Natural killer cell (primary cell): ENCODE data around the gene ASTN2. TPM values are rescaled to one million over a fixed set of nuclear protein-coding genes. Genes with fewer than 3 reads are reported as not detected.

Source experiments
- ATAC-seq, 3 donors: fragments of 150-1000 bp in 2 of 3; fragments of 200-7000 bp in 1 of 3; cut with Tn5 transposase; 1 replicate in 1 of 3; 2 replicates in 2 of 3; pipeline ENCODE4 v1.10.0; 2021; ENCODE audit warnings: mild to moderate bottlenecking in 2 of 3, moderate library complexity in 2 of 3
- DNase-seq, 2 donors: peaks; one replicate each; pipeline versions ENCODE4 v3.0.0 to v3.0.0-alpha.2; 2013 to 2021; ENCODE audit warnings: mixed read lengths in 1 of 2
- H3K27ac ChIP-seq: one replicate; pipeline ENCODE4 v1.5.1; 2013; ENCODE audit warnings: mild to moderate bottlenecking, low read length
- H3K27me3 ChIP-seq: one replicate; pipeline ENCODE4 v1.6.1; 2013; ENCODE audit warnings: low read length; ENCODE audit not compliant: control insufficient read depth, insufficient read depth
- H3K36me3 ChIP-seq: one replicate; pipeline ENCODE4 v1.6.1; 2013; ENCODE audit warnings: low read length; ENCODE audit not compliant: control insufficient read depth, insufficient read depth
- H3K4me1 ChIP-seq: one replicate; pipeline ENCODE4 v1.6.1; 2013; ENCODE audit warnings: low read length; ENCODE audit not compliant: control insufficient read depth, insufficient read depth
- H3K4me3 ChIP-seq: one replicate; pipeline ENCODE4 v1.5.1; 2013; ENCODE audit warnings: low read length
- H3K9me3 ChIP-seq: one replicate; pipeline ENCODE4 v1.6.1; 2013; ENCODE audit warnings: low read length; ENCODE audit not compliant: control insufficient read depth, insufficient read depth
- H3K27ac Mint-ChIP-seq, 2 donors: one replicate each; pipeline ENCODE4 v1.8.0; 2022; ENCODE audit warnings: mild to moderate bottlenecking in 2 of 2, mixed read lengths in 2 of 2, moderate library complexity in 1 of 2
- H3K27me3 Mint-ChIP-seq, 2 donors: one replicate each; pipeline ENCODE4 v1.8.0; 2022; ENCODE audit warnings: low read depth in 2 of 2, mixed read lengths in 2 of 2
- H3K36me3 Mint-ChIP-seq: one replicate; pipeline ENCODE4 v1.8.0; 2022; ENCODE audit warnings: mixed read lengths
- H3K4me1 Mint-ChIP-seq, 2 donors: one replicate each; pipeline ENCODE4 v1.8.0; 2022; ENCODE audit warnings: mixed read lengths in 2 of 2
- H3K4me3 Mint-ChIP-seq: one replicate; pipeline ENCODE4 v1.8.0; 2022; ENCODE audit warnings: mild to moderate bottlenecking, moderate library complexity, mixed read lengths
- H3K9me3 Mint-ChIP-seq, 2 donors: one replicate each; pipeline ENCODE4 v1.8.0; 2022; ENCODE audit warnings: mixed read lengths in 2 of 2
- CTCF ChIP-seq: fragments of 200-600 bp; IDR thresholded peaks from one replicate; pipeline ENCODE4 v1.8.0; 2022; ENCODE audit warnings: antibody characterized with exemption
- WGBS: methylation state at CpG from one replicate; pipeline ENCODE4 v1.1.7; 2013; ENCODE audit warnings: missing lambda C conversion rate; ENCODE audit not compliant: insufficient coverage; 5-methylcytosine and 5-hydroxymethylcytosine counted together
- intact Hi-C: fragments of 100-400 bp; cut with micrococcal nuclease; formaldehyde crosslinking; loops from one replicate; pipeline ENCODE4 v1.14.2; 2022
- total RNA-seq, 4 donors: library from RNA; stranded (reverse); fragments of 120-200 nt in 1 of 4; gene quantifications; one replicate each; pipeline versions ENCODE4 v1.2.3 to v1.2.4, GENCODE V29; 2013 to 2022

Gene ASTN2
- total RNA-seq, 3 donors from 2014 or later (not counting 1 experiment from before 2014, with no cell fraction given), result 3.0 to 3.5 (median 3.2) TPM

GRCh38 chr9:117093891-117094844 lies 320.7 kb downstream of the ASTN2 start:
- ATAC-seq (no peak), DNase-seq (no peak)
- 77% methylated on average over 4 of the region's 4 CpGs for WGBS
- H3K27ac ChIP-seq, result no peak overlapping the region
- H3K9me3 ChIP-seq, result no peaks in the 10 kb centered on the region
- no peaks in the 10 kb centered on the region for H3K4me1 Mint-ChIP-seq
- H3K9me3 Mint-ChIP-seq, result peaks cover 0 to 6% of the 10 kb centered on the region in 2 donors
- H3K4me3 ChIP-seq, result no peak overlapping the region
- H3K4me1 ChIP-seq, result no peaks in the 10 kb centered on the region
- TF ChIP-seq CTCF, result no peak
- H3K36me3 Mint-ChIP-seq, result no peaks in the 10 kb centered on the region
- no peaks in the 10 kb centered on the region for H3K36me3 ChIP-seq
- H3K4me3 Mint-ChIP-seq, result no peak overlapping the region
- H3K27ac Mint-ChIP-seq, result no peak overlapping the region
- no peaks in the 10 kb centered on the region for H3K27me3 ChIP-seq
- no peaks in the 10 kb centered on the region for H3K27me3 Mint-ChIP-seq
- intact Hi-C loops, result no loop called here

GRCh38 chr9:117092582-117092981 lies 322.3 kb downstream of the ASTN2 start:
- Mint-ChIP-seq H3K27ac (no peak overlapping the region), H3K27me3 (no peaks in the 10 kb centered on the region)
- no peak for TF ChIP-seq CTCF

GRCh38 chr9:117091529-117091928 lies 323.3 kb downstream of the ASTN2 start:
- Mint-ChIP-seq H3K4me1 (no peaks in the 10 kb centered on the region), H3K36me3 (no peaks in the 10 kb centered on the region), H3K27me3 (no peaks in the 10 kb centered on the region), H3K4me3 (no peak overlapping the region), H3K27ac (no peak overlapping the region), H3K9me3 (peaks cover 0 to 7% of the 10 kb centered on the region in 2 donors)
- Histone ChIP-seq H3K36me3 (no peaks in the 10 kb centered on the region), H3K4me1 (no peaks in the 10 kb centered on the region), H3K27me3 (no peaks in the 10 kb centered on the region), H3K27ac (no peak overlapping the region), H3K9me3 (no peaks in the 10 kb centered on the region), H3K4me3 (no peak overlapping the region)
- intact Hi-C loops, result no loop called here
- WGBS, result 69% methylated on average over 4 of the region's 4 CpGs
- no peak for DNase-seq
- no peak for ATAC-seq
- TF ChIP-seq CTCF, result no peak

More at GRCh38 chr9:117092582-117092981, 322.3 kb downstream of the ASTN2 start:
- no peaks in the 10 kb centered on the region for H3K4me1 ChIP-seq
- no peaks in the 10 kb centered on the region for H3K36me3 ChIP-seq
- H3K4me3 ChIP-seq, result no peak overlapping the region
- H3K4me3 Mint-ChIP-seq, result no peak overlapping the region
- no peaks in the 10 kb centered on the region for H3K27me3 ChIP-seq
- DNase-seq (no peak), ATAC-seq (no peak)
- H3K27ac ChIP-seq, result no peak overlapping the region
- H3K4me1 Mint-ChIP-seq, result no peaks in the 10 kb centered on the region
- peaks cover 0 to 6% of the 10 kb centered on the region in 2 donors for H3K9me3 Mint-ChIP-seq
- no peaks in the 10 kb centered on the region for H3K36me3 Mint-ChIP-seq
- WGBS, result 13% methylated on average over 1 of the region's 1 CpG
- H3K9me3 ChIP-seq, result no peaks in the 10 kb centered on the region
- intact Hi-C loops, result no loop called here
